Astrocyte (in vitro differentiated cells and primary cell): ENCODE measurements around the gene MCF2L. TPM values are rescaled to one million over a fixed set of nuclear protein-coding genes. Genes with fewer than 3 reads are reported as not detected.

Source experiments
- DNase-seq: peaks from one replicate; pipeline ENCODE4 v3.0.0-alpha.2; 2010; ENCODE audit warnings: low read depth
- FAIRE-seq: peaks from 2 replicates; lab custom pipeline; 2011; peaks lifted over from hg19 to GRCh38; lab: Jason Lieb, UNC
- H2AFZ ChIP-seq: 2 replicates; pipeline ENCODE4 v1.6.0; 2012; ENCODE audit warnings: low read depth, low read length, inconsistent platforms
- H3K27ac ChIP-seq: 2 replicates; pipeline ENCODE4 v1.5.1; 2011; ENCODE audit warnings: low read depth, low read length, inconsistent platforms
- H3K27me3 ChIP-seq: 2 replicates; pipeline ENCODE4 v1.6.0; 2011; ENCODE audit warnings: low read length, inconsistent platforms; ENCODE audit not compliant: insufficient read depth
- H3K36me3 ChIP-seq: 2 replicates; pipeline ENCODE4 v1.5.1; 2011; ENCODE audit warnings: low read length, inconsistent platforms; ENCODE audit not compliant: insufficient read depth
- H3K4me1 ChIP-seq: 2 replicates; pipeline ENCODE4 v1.5.1; 2011; ENCODE audit warnings: low read length, inconsistent platforms; ENCODE audit not compliant: insufficient read depth
- H3K4me2 ChIP-seq: 2 replicates; pipeline ENCODE4 v1.6.0; 2012; ENCODE audit warnings: low read length, inconsistent platforms
- H3K4me3 ChIP-seq: 2 replicates; pipeline ENCODE4 v1.5.1; 2011; ENCODE audit warnings: low read depth, mild to moderate bottlenecking, low read length, inconsistent platforms; ENCODE audit not compliant: insufficient read depth
- H3K79me2 ChIP-seq: 2 replicates; pipeline ENCODE4 v1.6.0; 2012; ENCODE audit warnings: mild to moderate bottlenecking, low read length, inconsistent platforms; ENCODE audit not compliant: insufficient read depth
- H3K9ac ChIP-seq: 2 replicates; pipeline ENCODE4 v1.6.0; 2012; ENCODE audit warnings: mild to moderate bottlenecking, low read length, inconsistent platforms
- H3K9me3 ChIP-seq: 2 replicates; pipeline ENCODE4 v1.5.1; 2012; ENCODE audit warnings: low read depth, mild to moderate bottlenecking, low read length, inconsistent platforms; ENCODE audit not compliant: insufficient read depth
- H4K20me1 ChIP-seq: 2 replicates; pipeline ENCODE4 v1.6.0; 2012; ENCODE audit warnings: low read length, inconsistent platforms; ENCODE audit not compliant: insufficient read depth
- H3K27ac Mint-ChIP-seq: one replicate; pipeline ENCODE4 v1.8.0; 2021; ENCODE audit warnings: mild to moderate bottlenecking, mixed read lengths; ENCODE audit not compliant: unreplicated experiment
- H3K27me3 Mint-ChIP-seq: one replicate; pipeline ENCODE4 v1.8.0; 2021; ENCODE audit warnings: low read depth, mixed read lengths; ENCODE audit not compliant: unreplicated experiment
- H3K36me3 Mint-ChIP-seq: one replicate; pipeline ENCODE4 v1.8.0; 2021; ENCODE audit warnings: low read depth, mixed read lengths; ENCODE audit not compliant: unreplicated experiment
- H3K4me1 Mint-ChIP-seq: one replicate; pipeline ENCODE4 v1.8.0; 2021; ENCODE audit warnings: low read depth, mixed read lengths; ENCODE audit not compliant: unreplicated experiment
- H3K4me3 Mint-ChIP-seq: one replicate; pipeline ENCODE4 v1.8.0; 2021; ENCODE audit warnings: mild to moderate bottlenecking, moderate library complexity, mixed read lengths; ENCODE audit not compliant: unreplicated experiment
- H3K9me3 Mint-ChIP-seq: one replicate; pipeline ENCODE4 v1.8.0; 2021; ENCODE audit warnings: mild to moderate bottlenecking, mixed read lengths; ENCODE audit not compliant: unreplicated experiment
- CTCF ChIP-seq: IDR thresholded peaks from 2 replicates; pipeline ENCODE4 v1.5.1; 2011; ENCODE audit warnings: low read depth, mild to moderate bottlenecking, inconsistent platforms, low read length, moderate library complexity; ENCODE audit not compliant: insufficient read depth
- EZH2 ChIP-seq: IDR thresholded peaks from 2 replicates; pipeline ENCODE4 v1.6.1; 2012; ENCODE audit warnings: mild to moderate bottlenecking, low read length, inconsistent platforms; ENCODE audit not compliant: insufficient read depth
- total RNA-seq: library from RNA; stranded (reverse); gene quantifications from 2 replicates; pipeline ENCODE4 v1.2.1, GENCODE V29; 2021

The MCF2L gene
- total RNA-seq, 1 donor from 2014 or later, result 3.4 TPM

- no peak for TF ChIP-seq EZH2
- no peak for TF ChIP-seq CTCF
- Histone ChIP-seq H3K79me2 (no peaks in the 10 kb centered on the region), H3K4me1 (no peaks in the 10 kb centered on the region), H3K36me3 (no peaks in the 10 kb centered on the region), H3K27me3 (peaks cover 9% of the 10 kb centered on the region), H3K27ac (no peak overlapping the region), H3K4me2 (no peak overlapping the region), H3K9ac (no peak overlapping the region), H3K9me3 (no peaks in the 10 kb centered on the region), H2AFZ (no peak overlapping the region), H4K20me1 (no peaks in the 10 kb centered on the region), H3K4me3 (no peak overlapping the region)
- no peak for FAIRE-seq
- Mint-ChIP-seq H3K27me3 (peaks cover 54% of the 10 kb centered on the region), H3K4me1 (peaks cover 3% of the 10 kb centered on the region), H3K27ac (no peak overlapping the region), H3K9me3 (no peaks in the 10 kb centered on the region), H3K4me3 (no peak overlapping the region), H3K36me3 (no peaks in the 10 kb centered on the region)
- DNase-seq, result no peak
Observed at GRCh38 chr13:113120300-113121182, 151.5 kb downstream of the MCF2L start.

DNA sequence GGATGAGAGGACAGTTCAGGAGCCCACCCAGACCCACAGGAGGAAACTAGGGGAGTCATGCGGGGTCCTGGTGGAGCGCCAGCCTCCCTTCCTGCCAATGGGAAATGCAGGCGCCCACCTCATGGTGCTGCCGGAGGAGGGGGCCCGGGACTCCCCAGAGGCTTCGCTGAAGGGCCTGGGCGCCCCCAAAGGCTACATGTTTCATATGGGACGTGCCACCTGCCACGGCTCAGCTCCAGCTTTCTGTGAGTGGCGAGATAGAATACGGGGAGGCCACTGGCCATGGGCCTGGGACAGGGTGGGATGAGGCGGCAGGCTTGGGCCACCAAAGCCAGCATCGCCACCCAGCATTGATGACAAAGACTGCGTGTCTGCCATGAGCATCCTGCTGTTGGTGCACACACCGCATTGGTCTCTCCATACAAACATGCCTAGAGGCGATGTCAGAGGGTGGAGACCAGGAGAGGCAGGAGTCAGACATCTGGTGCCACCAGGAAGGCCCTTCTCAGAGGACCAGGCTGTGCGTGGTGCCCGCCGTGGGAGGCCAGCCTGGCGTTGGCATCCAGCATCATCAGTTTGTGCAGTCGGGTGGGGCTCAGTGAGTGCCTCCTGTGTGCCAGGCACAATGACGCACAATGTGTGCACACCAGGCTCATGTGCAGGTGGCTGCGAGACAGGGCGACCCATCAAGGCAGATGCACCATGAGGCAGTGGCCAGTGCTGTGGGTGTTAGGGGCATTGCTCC is 152.3 kb downstream of the MCF2L start:
- no peak overlapping the region for H3K9ac ChIP-seq
- no peak overlapping the region for H3K4me3 Mint-ChIP-seq
- peaks cover 9% of the 10 kb centered on the region for H3K27me3 ChIP-seq
- H3K4me1 Mint-ChIP-seq, result peaks cover 3% of the 10 kb centered on the region
- no peaks in the 10 kb centered on the region for H3K36me3 ChIP-seq
- H3K9me3 ChIP-seq, result no peaks in the 10 kb centered on the region
- no peak for FAIRE-seq
- H3K4me2 ChIP-seq, result no peak overlapping the region
- H2AFZ ChIP-seq, result no peak overlapping the region
- TF ChIP-seq CTCF, result no peak
- no peak for TF ChIP-seq EZH2
- no peaks in the 10 kb centered on the region for H3K4me1 ChIP-seq
- no peak overlapping the region for H3K27ac Mint-ChIP-seq
- no peaks in the 10 kb centered on the region for H3K36me3 Mint-ChIP-seq
- DNase-seq, result no peak
- no peaks in the 10 kb centered on the region for H3K79me2 ChIP-seq
- no peaks in the 10 kb centered on the region for H3K9me3 Mint-ChIP-seq
- H3K27me3 Mint-ChIP-seq, result peaks cover 53% of the 10 kb centered on the region
- H3K27ac ChIP-seq, result no peak overlapping the region
- H3K4me3 ChIP-seq, result no peak overlapping the region
- H4K20me1 ChIP-seq, result no peaks in the 10 kb centered on the region
